Right ventricle myocardium inferior (tissue), 1 donor: ENCODE results near the gene MAP3K2. TPM values are rescaled to one million over a fixed set of nuclear protein-coding genes. Genes with fewer than 3 reads are reported as not detected.

Experiments
- ATAC-seq: fragments of 200-7000 bp; cut with Tn5 transposase; one replicate; pipeline ENCODE4 v1.9.1; 2020; ENCODE audit warnings: mild to moderate bottlenecking, moderate library complexity
- DNase-seq: peaks from one replicate; pipeline ENCODE4 v3.0.0; 2021; ENCODE audit errors: missing footprints
- intact Hi-C: fragments of 100-400 bp; cut with DNase I; formaldehyde crosslinking; loops from one replicate; pipeline ENCODE4 v1.11.0; 2022
- total RNA-seq: library from RNA; stranded (reverse); fragmentation: NEBNext Ultra II Directional; extraction: Animal tissue kit (Norgen Biotek cat#: 25700); gene quantifications from one replicate; pipeline ENCODE4 v1.2.1, GENCODE V29; 2021
- donor health status: DM: no; HTN: yes; CAD: no; lungs with severe emphysema.

The MAP3K2 gene
- total RNA-seq, 1 donor from 2014 or later: 23.4 TPM

DNA sequence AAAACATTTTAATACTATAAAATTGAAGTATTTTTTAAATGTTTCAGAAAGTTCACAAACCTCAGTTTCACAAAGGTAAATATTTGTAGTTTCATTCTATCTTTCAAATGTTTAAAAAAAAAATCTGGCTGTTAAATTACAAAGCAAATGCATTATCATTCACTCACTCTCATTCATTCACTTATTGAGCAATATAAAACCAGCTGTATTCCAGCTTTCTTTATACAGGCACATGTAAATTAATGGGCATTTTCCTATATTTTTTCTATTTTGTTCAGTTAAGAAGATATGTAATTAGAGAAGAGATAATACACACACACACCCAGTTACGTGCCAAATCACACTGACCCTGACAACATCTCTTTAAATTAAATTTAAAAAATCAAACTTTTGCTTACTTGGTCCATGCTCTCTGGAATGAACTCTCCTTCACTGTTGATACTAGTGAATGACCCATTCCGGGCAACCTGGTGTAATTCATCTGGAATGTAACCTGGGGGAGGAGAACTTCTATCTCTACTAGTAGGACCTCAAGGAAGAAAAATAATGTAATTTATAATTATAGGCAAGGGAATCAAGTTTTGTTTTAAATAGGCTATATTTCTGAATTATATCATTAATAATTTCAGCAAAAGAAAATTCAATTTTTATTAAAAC lies 61.4 kb downstream of the MAP3K2 start:
- ATAC-seq (no peak), DNase-seq (no peak)
- intact Hi-C loops: no loop called here

DNA sequence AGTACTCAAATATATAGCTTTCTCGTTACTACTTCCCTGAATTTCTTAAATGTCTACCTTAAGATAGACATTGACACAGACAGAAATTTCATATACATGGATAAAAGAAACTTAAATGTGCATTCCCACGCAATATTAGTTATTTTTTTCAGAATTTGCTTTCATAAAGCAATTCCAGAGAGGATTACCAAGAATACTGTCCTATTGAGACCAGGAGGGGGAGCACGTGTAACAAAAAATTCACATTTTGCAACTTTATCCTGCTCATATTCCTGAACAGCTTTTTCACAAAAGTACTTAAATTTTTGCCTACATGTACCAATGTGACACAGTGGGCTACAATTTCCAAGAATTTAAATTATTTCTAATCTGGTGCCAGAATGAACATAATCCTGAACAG lies 63.1 kb downstream of the MAP3K2 start:
- ATAC-seq: no peak

DNA sequence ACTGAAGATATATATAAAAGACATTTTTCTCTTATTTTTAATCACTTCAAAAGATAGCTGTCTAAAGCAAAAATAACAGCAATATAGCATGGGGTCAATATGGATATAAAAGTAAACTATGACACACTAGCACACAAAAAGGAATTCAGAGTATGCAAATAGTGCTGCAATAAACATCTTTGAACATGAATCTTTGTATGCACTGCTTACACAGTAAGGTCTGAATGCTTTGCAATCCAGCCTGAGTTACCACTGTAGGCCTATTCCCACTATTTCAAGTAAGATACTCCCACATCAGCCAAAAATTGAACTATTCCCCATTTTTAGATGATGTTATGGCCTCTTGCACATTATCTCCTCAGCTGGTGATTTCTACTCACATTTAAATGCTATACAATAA lies 66.5 kb downstream of the MAP3K2 start:
- DNase-seq: no peak
- ATAC-seq: no peak
- intact Hi-C loops: loop anchor here (5.0 kb wide), 1 partner anchor 96 kb away; the partner anchor contains the start of gene PROC

More for the DNA sequence above, 63.1 kb downstream of the MAP3K2 start:
- no peak for DNase-seq
- intact Hi-C loops: loop anchor here (2.0 to 5.0 kb wide), 2 partner anchors 93 to 154 kb away; partner anchors contain the start of gene PROC

DNA sequence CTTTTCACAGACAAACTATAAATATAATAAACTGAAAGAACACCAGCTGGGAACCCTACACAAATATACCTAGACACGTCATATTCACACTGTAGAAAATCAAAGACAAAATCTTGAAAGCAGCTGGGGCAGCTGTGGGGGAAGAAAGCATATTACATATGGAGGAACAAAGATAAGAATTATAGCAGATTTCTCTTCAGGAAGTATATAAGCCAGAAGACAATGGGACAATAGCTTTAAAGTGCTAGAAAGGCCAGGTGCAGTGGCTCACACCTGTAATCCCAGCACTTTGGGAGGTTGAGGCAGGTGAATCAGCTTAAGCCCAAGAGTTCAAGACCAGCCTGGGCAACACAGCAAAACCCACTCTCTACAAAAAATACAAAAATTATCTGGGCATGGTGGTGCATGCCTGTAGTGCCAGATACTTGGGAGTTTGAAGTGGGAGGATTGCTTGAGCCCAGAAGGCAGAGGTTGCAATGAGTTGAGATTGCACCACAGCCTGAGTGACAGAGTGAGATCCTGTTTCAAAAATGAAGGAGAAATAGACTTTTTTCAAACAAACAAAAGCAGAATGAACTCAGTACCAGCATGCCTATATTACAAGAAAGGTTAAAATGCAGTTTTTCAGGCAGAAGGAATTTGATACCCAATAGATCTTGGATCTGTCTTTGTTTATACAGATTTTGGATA lies 67.0 kb downstream of the MAP3K2 start:
- intact Hi-C loops: loop anchor here (5.0 kb wide), 1 partner anchor 97 kb away; the partner anchor contains the start of gene PROC
- ATAC-seq (no peak), DNase-seq (no peak)

DNA sequence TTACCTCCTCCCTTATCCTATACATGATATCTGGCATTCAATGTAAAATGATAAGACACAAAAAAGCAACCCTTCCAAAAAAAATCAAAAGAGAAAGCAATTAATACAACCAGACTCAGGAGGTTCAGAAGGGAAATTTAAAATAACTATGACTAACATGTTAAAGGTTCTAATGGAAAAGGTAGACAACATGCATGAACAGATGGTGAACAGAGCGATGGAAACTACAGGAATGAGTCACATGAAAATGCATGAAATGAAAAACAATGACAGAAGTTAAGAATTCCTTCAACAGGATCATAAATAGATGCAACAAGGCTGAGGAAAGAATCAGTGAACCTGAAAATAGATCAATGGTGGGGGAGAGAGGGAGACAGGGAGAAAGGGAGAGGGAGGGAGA lies 67.7 kb downstream of the MAP3K2 start:
- ATAC-seq (no peak), DNase-seq (no peak)
- intact Hi-C loops: loop anchor here (5.0 kb wide), 1 partner anchor 97 kb away; the partner anchor contains the start of gene PROC

DNA sequence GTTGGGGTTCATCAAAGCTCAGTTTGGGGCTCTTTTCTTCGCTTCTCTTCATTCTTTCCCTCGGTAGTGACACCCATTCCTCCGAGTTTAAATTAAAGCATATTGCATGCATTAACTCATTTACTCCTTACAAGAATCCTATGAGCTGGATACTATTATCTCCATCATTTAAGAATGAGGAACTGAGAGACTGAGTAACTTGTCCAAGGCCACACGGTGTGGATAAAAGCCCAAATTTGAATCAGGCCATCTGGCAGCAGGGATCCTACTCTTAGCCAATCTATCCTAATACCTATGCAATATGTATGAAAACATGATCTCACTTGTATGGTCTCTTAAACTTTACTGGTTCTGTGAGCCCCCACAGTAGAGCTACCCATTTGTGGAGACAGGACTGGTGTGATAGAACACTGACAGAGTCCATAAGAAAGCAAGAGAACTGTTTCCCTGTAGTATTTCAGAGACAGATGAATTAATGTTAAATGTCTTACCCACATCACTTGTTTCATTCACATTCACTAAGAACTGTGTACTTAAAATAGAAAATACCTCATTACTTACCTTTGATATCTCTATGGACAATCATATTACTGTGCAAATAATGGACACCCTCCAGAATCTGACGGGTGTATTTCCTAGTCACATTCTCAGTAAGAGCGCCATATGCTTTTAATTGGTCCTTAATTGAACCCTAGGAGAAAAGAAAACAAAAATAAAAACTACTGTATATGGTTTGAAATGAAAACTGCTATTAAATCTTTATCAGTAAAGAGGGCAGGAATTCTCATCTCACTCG lies 73.4 kb downstream of the MAP3K2 start:
- intact Hi-C loops: no loop called here
- ATAC-seq: no peak

DNA sequence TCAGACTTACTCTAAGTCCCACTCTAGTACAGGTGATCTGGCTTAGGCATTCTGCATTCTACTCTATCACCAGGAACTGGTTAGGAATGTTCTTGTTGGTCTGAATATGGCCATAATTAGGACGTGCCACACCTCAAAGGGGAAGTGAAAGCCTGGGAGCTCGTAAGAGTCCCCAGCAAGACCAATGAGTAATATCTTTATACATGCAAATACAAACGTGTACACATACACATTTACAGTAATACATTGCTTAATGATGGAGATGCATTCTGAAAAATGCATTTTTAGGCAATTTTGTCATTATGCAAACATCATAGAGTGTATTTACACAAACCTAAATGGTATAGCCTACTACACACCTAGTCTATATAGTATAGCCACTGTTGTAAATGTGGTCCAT lies 74.4 kb downstream of the MAP3K2 start:
- no peak for DNase-seq
- intact Hi-C loops: no loop called here
- ATAC-seq: no peak

More for the DNA sequence above, 73.4 kb downstream of the MAP3K2 start:
- no peak for DNase-seq

DNA sequence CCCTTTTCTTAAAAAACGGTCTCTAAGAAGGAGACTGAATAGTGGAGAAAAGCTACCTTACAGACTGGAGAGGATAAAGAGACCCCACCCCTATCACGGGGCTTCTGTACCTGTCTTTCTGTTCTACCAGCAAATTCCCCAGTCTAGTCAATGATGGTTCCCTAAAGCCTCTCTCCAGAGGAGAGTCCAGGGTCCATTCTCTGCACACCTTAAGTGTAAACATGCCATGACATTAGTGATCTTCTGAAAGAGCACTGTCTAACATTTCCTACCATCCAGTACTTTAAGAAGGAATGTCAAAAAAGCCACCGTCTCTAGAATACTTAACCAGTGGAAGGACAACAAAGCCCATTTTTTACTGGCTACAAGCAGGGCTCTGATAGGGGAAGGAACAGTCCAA lies 76.8 kb downstream of the MAP3K2 start:
- intact Hi-C loops: no loop called here
- DNase-seq (no peak), ATAC-seq (no peak)

DNA sequence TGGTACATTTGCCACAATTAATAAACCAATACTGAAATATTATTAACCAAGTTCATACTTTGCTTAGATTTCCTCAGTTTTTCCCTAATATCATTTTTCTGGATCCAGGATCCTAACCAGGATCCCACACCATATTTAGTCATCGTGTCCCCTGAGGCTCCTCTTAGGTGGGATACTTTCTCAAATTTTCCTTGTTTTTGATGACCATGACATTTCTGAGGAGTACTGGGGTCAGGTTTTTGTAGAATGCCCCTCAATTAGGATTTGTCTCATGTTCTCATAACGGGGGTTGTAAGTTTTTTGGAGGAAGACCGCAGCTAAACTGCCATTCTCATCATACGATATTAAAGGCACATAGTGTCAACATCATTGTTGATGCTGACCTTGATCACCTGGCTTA lies 78.3 kb downstream of the MAP3K2 start:
- DNase-seq: no peak
- intact Hi-C loops: no loop called here
- ATAC-seq: no peak

DNA sequence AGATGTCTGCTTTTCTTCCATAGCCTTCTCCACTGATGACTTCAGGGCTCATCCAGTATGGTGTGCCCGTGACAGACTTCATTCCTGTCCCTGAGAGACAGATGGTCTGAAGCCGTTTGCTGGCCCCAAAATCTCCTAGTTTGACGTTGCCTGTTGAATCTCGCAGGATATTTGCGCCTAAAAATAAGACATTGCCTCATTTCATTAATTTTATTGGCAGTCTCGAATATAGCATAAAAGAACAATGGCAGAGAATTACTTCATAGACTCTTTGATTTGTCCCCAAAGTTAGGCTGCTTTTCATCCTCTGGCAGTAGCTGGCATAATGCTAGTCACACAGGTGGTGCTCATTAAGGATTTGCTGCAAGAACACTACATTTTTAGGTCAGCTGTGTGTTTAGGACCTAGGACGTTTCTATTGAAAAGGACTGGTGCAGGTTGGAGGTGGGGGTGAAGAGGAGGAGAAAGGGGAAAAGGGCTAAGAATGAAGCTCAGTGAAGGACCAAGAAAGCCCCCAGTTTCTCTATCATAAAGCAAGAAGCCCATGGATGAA lies 79.1 kb downstream of the MAP3K2 start:
- ATAC-seq (no peak), DNase-seq (no peak)
- intact Hi-C loops: no loop called here

DNA sequence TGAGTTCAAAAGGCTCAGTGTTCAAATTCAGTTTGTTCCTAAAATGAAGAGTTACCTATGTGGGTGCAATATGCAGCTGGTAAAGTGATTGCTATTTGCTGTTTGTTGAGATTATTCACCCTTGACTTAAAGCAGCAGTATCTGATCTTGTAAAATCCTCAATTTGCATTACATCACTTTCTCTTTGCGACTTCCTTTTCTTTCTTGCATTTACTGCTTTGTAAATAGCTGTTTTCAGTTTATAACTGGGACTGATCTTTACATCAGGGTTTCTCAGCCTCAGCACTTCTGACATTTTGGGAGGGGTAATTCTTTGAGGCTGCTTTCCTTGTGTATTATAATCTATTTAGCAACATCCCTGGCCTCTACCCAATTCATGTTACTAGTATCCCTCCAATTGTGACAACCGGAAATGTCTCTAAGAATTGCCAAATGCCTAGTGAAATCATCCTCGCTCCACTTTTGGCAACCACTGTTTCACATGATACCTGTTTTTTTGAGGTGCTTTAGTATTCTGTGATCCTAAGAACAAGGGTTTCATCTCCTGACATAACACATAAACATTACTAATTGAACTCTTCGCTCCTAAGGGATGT lies 81.7 kb downstream of the MAP3K2 start:
- intact Hi-C loops: no loop called here
- DNase-seq: no peak
- ATAC-seq: no peak

DNA sequence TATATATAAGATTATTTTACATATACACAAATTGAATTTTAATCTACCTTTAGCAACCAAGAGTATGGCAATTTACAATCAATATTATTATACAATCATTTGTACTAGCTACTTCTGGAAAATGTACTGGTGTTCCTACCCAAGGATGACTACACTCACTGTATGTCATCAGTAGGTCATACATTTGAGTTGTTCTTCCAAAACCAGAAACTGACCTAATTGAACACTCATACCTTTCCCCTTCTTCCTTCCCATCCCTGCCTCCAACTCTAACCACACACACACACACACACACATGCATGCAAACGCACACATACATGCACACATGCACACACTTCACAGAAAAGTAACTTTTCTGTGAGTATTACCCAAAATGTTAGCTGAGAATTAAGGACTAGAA lies 85.6 kb downstream of the MAP3K2 start:
- no peak for DNase-seq
- ATAC-seq: no peak
- intact Hi-C loops: no loop called here

DNA sequence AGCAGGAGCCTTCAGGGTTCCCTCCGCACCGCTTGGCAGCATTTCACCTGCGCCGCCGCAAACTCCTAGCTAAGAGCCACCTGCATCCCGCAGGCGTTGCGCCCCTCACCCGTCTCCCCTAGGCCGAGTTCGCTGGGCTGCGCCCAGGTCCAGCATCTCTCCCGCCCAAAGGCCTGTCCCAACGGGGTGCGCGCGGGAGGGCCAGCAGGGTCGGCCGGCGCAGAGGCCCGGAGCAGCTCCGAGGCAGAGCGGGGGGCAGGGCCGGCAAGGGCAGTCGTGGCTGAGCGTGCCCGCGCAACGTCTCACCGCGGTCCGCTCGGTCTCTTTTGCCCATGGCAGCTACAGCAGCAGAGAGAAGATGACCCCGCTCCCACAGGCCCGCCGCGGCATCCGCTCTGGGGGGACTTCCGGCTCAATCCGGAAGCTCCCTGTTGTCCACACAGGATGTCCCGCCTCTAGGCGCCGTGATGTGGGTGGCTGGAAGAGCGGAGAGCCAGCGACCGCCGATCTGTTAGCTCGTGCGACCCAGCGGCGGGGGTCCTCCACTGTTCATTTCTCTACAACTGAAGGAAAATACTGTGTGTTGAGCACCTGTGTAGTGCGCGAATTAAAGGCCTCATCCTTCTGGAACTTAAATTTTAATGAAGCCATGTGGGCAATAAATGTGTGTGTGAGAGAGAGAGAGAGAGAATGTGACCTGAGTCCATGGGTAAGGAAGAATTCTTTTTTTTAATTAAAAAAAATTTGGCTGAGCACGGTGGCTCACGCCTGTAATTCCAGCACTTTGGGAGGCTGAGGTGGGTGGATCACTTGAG lies 93.8 kb downstream of the MAP3K2 start, which contains the start of gene ERCC3:
Gene ERCC3 (minus strand): TSS at position 397 of the 815 bp plus-strand sequence. CDS start 63 bp downstream, at position 334.
- intact Hi-C loops: loop anchor here (10.0 kb wide), 1 partner anchor 189 kb away; the partner anchor contains the start of gene BIN1
- peak; percentile 95 for DNase-seq
- peak; percentile 97 for ATAC-seq

DNA sequence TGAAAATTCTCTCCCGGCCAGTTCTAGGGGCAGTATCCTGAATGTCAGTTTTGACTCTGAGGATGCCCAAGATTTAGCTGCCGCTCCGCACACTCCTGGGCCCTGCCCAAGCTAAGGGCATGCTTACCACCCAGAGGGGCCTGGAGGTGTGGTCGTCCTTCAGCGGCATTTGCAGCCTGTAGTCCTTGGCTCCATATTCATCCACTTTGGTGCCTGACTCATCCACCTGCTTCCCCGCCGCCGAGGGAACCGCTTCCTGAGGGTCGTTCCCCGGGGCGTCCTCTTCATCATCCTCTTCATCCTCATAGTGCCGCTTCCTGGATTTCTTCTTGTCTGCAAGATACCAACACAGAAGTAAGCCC lies 94.4 kb downstream of the MAP3K2 start:
- intact Hi-C loops: loop anchor here (10.0 kb wide), 1 partner anchor 189 kb away; the partner anchor contains the start of gene BIN1
- peak; percentile 7 for ATAC-seq
- DNase-seq: no peak

DNA sequence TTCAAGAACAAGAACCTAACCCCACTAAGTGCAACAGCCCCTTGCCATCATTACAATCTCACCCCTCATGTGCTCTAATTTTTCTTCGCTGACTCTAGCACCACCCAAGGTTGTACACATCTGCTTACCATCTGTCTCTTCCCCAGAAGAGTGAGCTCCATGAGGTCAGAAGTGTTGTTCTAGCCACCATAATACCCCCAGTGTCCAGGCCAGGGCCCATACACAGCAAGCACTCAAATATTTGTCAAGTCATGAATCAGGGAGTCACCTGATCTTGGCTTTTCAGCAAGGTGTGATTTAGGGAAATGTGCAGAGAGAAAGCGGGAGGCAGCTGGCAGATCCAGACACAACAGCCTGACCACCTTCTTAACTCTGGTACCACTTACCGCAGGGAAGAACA lies 99.5 kb downstream of the MAP3K2 start:
- intact Hi-C loops: no loop called here
- ATAC-seq: no peak
- no peak for DNase-seq

DNA sequence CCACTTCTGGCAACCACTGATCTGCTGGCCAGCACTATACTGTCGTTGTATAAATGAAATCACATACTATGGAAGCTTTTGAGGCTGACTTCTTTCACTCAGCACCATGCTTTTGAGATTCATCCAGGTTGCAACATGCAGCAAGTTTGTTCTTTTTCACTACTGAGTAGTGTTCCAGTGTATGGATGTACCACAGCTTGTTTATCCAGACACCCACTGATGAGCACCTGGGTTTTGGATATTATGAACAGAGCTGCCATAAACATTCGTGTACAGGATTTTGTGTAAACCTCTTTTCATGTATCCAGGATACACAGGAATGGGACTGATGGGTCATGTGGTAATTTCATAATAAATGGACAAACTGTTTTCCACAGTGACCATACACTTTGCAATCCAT lies 104.5 kb downstream of the MAP3K2 start:
- DNase-seq (no peak), ATAC-seq (no peak)
- intact Hi-C loops: no loop called here

DNA sequence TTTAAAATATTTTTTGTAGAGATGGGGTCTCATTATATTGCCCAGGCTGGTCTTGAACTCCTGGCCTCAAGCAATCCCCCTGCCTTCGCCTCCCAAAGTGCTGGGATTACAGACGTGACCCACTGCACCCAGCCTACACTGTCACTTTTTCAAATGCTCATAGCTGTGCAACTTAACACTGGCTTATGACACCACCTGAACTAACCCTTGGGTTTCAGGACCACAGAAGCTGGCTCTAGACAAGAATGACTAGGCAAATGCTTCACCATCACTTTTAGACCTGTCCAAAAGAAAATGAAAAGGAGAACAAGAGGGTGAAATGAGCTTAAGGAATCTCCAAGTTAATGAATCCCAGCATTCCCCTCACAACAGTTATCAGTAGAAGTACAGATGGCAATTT lies 107.1 kb downstream of the MAP3K2 start:
- DNase-seq (no peak), ATAC-seq (no peak)
- intact Hi-C loops: no loop called here

DNA sequence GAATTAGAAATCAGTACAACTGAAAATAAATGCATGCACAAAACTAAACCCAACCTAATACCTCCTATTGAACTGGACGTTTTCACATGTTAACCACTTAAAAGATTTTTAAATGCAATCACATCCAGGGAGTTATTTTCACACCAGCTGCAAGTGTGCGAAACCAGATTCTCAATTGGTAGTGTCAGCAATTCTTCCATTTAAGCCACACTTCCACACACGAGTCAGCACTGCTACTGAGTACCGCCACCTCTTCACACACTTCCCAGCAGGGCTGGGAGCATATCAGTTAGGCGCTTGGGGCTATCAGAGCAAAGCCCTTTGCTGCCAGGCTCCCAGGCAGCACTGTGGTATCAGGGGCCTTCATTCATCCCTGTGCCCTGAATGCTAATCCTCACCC lies 108.0 kb downstream of the MAP3K2 start:
- DNase-seq (no peak), ATAC-seq (peak; percentile 39)
- intact Hi-C loops: no loop called here
